D341Med (cell line): ENCODE results near the gene DOLPP1.

Source experiments
- DNase-seq: peaks from one replicate; pipeline ENCODE4 v3.0.0; 2012; ENCODE audit warnings: low spot score

DOLPP1 gene

DNA sequence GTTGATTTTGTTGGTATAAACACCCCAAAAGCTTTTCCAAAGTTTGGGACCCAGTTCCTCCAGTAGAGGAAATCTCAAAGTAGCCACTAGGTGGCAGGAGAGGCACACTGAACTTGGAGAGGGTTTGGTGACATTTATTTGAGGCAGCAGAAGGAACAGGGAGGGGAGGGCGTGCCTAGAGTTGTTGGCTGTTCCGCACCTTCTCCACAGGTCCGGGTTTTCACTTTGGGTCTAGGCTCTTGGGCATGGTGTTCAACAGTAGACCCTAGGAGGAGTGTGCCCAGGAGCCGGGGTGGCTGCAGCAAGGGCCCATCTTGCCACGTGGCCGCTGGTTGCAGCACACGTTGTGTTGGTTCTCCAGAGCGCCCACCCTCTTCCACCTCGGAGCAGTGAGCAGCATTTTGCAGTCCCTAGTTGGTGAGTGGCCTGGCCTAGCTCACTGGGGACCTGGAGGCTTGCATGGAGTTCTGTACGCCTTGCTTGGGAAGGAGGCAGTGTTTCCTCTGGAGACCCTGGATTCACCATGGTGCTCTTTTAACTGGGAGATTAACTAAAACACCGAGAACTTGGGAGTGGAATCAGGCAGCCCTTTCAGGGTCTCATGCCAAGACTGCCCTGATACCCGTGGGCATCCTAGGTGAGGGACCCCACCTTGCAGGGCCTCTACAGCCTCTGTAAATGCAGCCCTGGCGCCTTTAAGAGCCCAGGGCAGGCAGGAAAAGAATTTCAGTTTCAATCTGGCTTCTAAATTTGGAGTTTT lies 58.5 kb downstream of the DOLPP1 start:
- DNase-seq: peak; percentile 78

DNA sequence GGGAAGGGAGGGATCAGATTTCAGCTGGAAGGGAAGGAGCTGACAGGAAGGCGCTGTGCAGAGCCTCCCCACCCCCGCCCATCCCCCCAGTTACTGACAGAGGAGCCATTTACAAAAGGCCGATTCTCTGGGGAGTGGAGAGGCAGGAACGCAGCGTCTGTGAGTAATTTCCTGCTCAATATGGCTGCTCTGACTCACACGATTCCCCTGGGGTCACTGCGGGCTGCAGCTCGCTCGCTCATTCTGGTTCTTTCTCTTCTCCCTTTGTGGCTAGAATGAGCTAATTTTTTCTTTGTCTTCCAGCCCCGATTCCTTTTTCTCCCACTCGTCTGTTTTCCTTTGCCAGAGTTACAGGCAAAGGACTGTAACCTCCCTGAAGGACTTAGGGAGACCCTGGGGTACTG lies 59.1 kb downstream of the DOLPP1 start:
- peak; percentile 88 for DNase-seq
